ENCODE data around the gene DPT.

- TF ChIP-seq POLR2A (IDR thresholded peaks at IDR 0.05; ENCODE audit: low read depth, low read length): no peak
- TF ChIP-seq CTCF (IDR thresholded peaks at IDR 0.05; ENCODE audit: extremely low read depth in 1 of 2, insufficient read depth in 1 of 2, low read depth in 1 of 2, low read length in 2 of 2): no peak
- no peak for TF ChIP-seq MYC (IDR thresholded peaks at IDR 0.05; ENCODE audit: low read depth, low read length)
- no peak for TF ChIP-seq JUN (IDR thresholded peaks at IDR 0.05; ENCODE audit: borderline replicate concordance, insufficient read depth, insufficient read length, low read depth)
- TF ChIP-seq MAX (IDR thresholded peaks at IDR 0.05; ENCODE audit: insufficient read depth, insufficient read length): no peak
- TF ChIP-seq POLR2AphosphoS5 (IDR thresholded peaks at IDR 0.05; ENCODE audit: insufficient read depth, low read depth, low read length): no peak
- TF ChIP-seq EZH2 (IDR thresholded peaks at IDR 0.05; ENCODE audit: borderline replicate concordance, low read depth, low read length, severe bottlenecking): no peak
These were observed 3.7 kb upstream of the DPT start for GRCh38 chr1:168732736-168733135.
